Fibroblast of lung (primary cell): ENCODE data around the gene DCAF5. TPM values are rescaled to one million over a fixed set of nuclear protein-coding genes. Genes with fewer than 3 reads are reported as not detected.

ENCODE experiments used
- DNase-seq, 2 donors: peaks; one replicate each; pipeline versions ENCODE4 v3.0.0 to v3.0.0-alpha.2; 2010; ENCODE audit warnings: low read depth in 2 of 2
- H2AFZ ChIP-seq: 2 replicates; pipeline ENCODE4 v1.5.1; 2012; ENCODE audit warnings: low read length, control low read depth, inconsistent platforms
- H3K27ac ChIP-seq: 2 replicates; pipeline ENCODE4 v1.5.1; 2011; ENCODE audit warnings: low read length, control low read depth; ENCODE audit not compliant: insufficient read depth
- H3K27me3 ChIP-seq: 2 replicates; pipeline ENCODE4 v1.5.1; 2011; ENCODE audit warnings: mild to moderate bottlenecking, low read length; ENCODE audit not compliant: control insufficient read depth, insufficient read depth
- H3K36me3 ChIP-seq: 2 replicates; pipeline ENCODE4 v1.5.1; 2011; ENCODE audit warnings: low read length; ENCODE audit not compliant: control insufficient read depth, insufficient read depth
- H3K4me1 ChIP-seq: 2 replicates; pipeline ENCODE4 v1.5.1; 2011; ENCODE audit warnings: low read length; ENCODE audit not compliant: control insufficient read depth, insufficient read depth; ENCODE audit errors: extremely low read depth
- H3K4me2 ChIP-seq: 2 replicates; pipeline ENCODE4 v1.5.1; 2011; ENCODE audit warnings: low read length, control low read depth; ENCODE audit not compliant: insufficient read depth; ENCODE audit errors: extremely low read depth
- H3K4me3 ChIP-seq, 4 experiments: fragments of 200-600 bp in 1 of 4; sonication (generic) in 1 of 4; replicated peaks in 1 of 4; 2 replicates each; pipeline ENCODE4 v1.5.1; 2011 to 2016; ENCODE audit warnings: low read length in 4 of 4, low read depth in 3 of 4, mild to moderate bottlenecking in 3 of 4, control low read depth in 2 of 4, inconsistent platforms in 1 of 4, mixed read lengths in 1 of 4; ENCODE audit not compliant: insufficient read depth in 1 of 4; ENCODE audit errors: control extremely low read depth in 1 of 4
- H3K79me2 ChIP-seq: 2 replicates; pipeline ENCODE4 v1.5.1; 2012; ENCODE audit warnings: mild to moderate bottlenecking, low read length, inconsistent platforms; ENCODE audit not compliant: control insufficient read depth, insufficient read depth
- H3K9ac ChIP-seq: 2 replicates; pipeline ENCODE4 v1.5.1; 2011; ENCODE audit warnings: mild to moderate bottlenecking, low read length, control low read depth; ENCODE audit not compliant: insufficient read depth
- H3K9me3 ChIP-seq: 2 replicates; pipeline ENCODE4 v1.5.1; 2012; ENCODE audit warnings: low read depth, low read length; ENCODE audit not compliant: control insufficient read depth, insufficient read depth
- H4K20me1 ChIP-seq: 2 replicates; pipeline ENCODE4 v1.5.1; 2011; ENCODE audit warnings: low read length; ENCODE audit not compliant: control insufficient read depth, insufficient read depth; ENCODE audit errors: extremely low read depth
- EZH2 ChIP-seq: IDR thresholded peaks from 2 replicates; pipeline ENCODE4 v1.5.1; 2012; ENCODE audit warnings: low read length, control low read depth, mild to moderate bottlenecking; ENCODE audit errors: missing control alignments
- polyA plus RNA-seq, 2 donors: library from polyadenylated mRNA; depleted of rRNA in 1 of 2; stranded (reverse) in 1 of 2; unstranded in 1 of 2; fragments of >200 nt; gene quantifications; 2 replicates each; pipeline ENCODE4 v1.2.1, GENCODE V29; 2011 to 2012; ENCODE audit warnings: missing spikeins in 1 of 2
- total RNA-seq: library from RNA; depleted of rRNA; stranded (reverse); fragments of >200 nt; gene quantifications from 2 replicates; pipeline ENCODE4 v1.2.1, GENCODE V29; 2014
- TF ChIP-seq, protein P1 (sequence below), 2 donors: IDR thresholded peaks in 1 of 2; conservative IDR thresholded peaks in 1 of 2; 1 replicate in 1 of 2; 2 replicates in 1 of 2; pipeline ENCODE4 v1.5.1; 2011 to 2012; ENCODE audit warnings: low read length in 2 of 2, control low read depth in 1 of 2, inconsistent platforms in 1 of 2, low read depth in 1 of 2, mild to moderate bottlenecking in 1 of 2

Gene DCAF5
- total and polyA plus RNA-seq, 2 donors (not counting 1 experiment from before 2014, with no cell fraction given) = 16.8 to 31.8 TPM

DNA sequence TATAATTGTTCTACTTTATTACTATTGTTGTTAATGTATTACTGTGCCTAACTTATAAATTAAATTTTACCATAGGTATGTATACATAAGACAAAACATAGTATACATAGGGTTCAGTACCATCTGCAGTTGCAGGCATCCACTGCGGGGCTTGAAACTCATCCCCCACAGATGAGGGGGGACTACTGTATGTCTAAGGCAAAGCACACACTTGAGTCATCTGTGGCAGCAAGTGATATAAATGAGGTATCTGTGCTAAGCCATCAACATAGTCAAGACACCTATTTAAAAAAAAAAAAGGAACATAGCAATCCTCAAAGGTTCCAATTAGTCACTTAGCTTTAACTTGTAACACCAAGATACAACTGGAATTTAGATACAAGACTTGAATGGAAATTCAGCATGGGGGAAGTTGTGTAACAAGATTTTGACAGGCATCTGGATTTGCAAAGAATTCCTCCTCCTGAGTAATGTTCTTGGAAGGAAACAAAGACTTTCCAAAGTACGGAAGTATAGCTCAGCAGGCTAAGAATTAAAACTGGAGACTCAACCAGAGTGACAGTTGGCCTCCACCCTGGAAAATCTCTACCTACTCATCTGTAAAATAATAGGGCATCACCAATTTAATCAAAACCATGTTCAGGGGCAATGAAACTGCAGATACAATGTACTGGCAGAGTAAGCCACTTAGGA, 14.9 kb downstream of the DCAF5 start:
- DNase-seq = peak; percentile 72 to 89
- Histone ChIP-seq H3K27ac (no peak overlapping the region), H3K9ac (no peak overlapping the region), H3K4me2 (peak overlapping the region; percentile 65), H3K36me3 (no peaks in the 10 kb centered on the region), H4K20me1 (no peaks in the 10 kb centered on the region), H3K27me3 (no peaks in the 10 kb centered on the region), H3K4me1 (peaks cover 15% of the 10 kb centered on the region), H3K79me2 (peaks cover 21% of the 10 kb centered on the region), H3K4me3 (no peak overlapping the region), H3K9me3 (no peaks in the 10 kb centered on the region), H2AFZ (no peak overlapping the region)
- TF ChIP-seq, protein P1, sequence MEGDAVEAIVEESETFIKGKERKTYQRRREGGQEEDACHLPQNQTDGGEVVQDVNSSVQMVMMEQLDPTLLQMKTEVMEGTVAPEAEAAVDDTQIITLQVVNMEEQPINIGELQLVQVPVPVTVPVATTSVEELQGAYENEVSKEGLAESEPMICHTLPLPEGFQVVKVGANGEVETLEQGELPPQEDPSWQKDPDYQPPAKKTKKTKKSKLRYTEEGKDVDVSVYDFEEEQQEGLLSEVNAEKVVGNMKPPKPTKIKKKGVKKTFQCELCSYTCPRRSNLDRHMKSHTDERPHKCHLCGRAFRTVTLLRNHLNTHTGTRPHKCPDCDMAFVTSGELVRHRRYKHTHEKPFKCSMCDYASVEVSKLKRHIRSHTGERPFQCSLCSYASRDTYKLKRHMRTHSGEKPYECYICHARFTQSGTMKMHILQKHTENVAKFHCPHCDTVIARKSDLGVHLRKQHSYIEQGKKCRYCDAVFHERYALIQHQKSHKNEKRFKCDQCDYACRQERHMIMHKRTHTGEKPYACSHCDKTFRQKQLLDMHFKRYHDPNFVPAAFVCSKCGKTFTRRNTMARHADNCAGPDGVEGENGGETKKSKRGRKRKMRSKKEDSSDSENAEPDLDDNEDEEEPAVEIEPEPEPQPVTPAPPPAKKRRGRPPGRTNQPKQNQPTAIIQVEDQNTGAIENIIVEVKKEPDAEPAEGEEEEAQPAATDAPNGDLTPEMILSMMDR (conservative IDR thresholded peaks at IDR 0.05 in 1 of 2, IDR thresholded peaks at IDR 0.05 in 1 of 2; ENCODE audit: low read depth in 1 of 2, low read length in 2 of 2) = no peak
- TF ChIP-seq EZH2 = no peak

DNA sequence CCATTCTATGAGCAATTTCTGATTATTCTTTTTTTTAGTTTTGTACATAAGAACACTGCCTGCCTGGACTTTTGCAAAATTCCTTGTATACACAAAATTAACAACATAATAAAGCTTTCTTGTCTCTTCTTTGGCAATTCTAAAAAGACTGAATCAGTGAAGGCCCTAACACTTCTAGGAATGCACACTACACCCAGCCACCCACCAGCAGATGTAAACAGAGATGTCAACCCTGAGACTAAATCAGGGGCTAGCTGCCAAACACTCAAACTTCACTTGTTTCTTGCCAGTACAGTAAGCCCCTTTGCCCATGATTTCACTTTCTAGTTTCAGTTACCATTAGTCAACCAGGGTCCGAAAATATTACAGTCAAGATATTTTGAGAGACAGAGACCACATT, 15.5 kb downstream of the DCAF5 start:
- Histone ChIP-seq H3K79me2 (peaks cover 20% of the 10 kb centered on the region), H3K4me2 (peak overlapping the region; percentile 65), H4K20me1 (no peaks in the 10 kb centered on the region), H3K27ac (no peak overlapping the region), H3K9ac (no peak overlapping the region), H2AFZ (no peak overlapping the region), H3K4me1 (peaks cover 19% of the 10 kb centered on the region), H3K4me3 (no peak overlapping the region), H3K9me3 (no peaks in the 10 kb centered on the region), H3K36me3 (no peaks in the 10 kb centered on the region), H3K27me3 (no peaks in the 10 kb centered on the region)
- no peak for TF ChIP-seq EZH2
- TF ChIP-seq, protein P1 (conservative IDR thresholded peaks at IDR 0.05 in 1 of 2, IDR thresholded peaks at IDR 0.05 in 1 of 2; ENCODE audit: low read depth in 1 of 2, low read length in 2 of 2) = no peak
- DNase-seq = peak; percentile 31 to 56

DNA sequence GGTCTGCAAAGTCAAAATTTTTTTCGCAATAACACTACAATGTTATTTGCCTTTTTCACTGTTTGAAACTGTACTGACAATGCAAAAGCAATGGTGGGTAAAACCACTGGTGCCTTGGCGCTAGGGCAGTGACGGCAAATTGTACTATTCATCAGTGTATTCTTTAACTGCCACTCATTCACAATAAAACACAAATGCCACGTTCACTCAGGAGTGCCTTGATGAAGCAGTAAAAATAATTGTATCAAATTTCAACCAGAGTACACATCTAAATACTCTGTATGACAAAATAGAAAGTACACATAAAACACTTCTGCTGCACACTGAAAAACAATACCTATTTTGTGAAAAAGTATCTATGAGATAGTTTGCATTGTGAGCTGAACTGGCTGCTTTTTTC, 17.8 kb downstream of the DCAF5 start:
- DNase-seq = no peak
- no peak overlapping the region for H3K4me2 ChIP-seq
- H3K27ac ChIP-seq = no peak overlapping the region
- H3K9ac ChIP-seq = no peak overlapping the region
- peaks cover 21% of the 10 kb centered on the region for H3K79me2 ChIP-seq
- H3K4me1 ChIP-seq = peaks cover 19% of the 10 kb centered on the region
- no peaks in the 10 kb centered on the region for H4K20me1 ChIP-seq
- no peaks in the 10 kb centered on the region for H3K9me3 ChIP-seq
- TF ChIP-seq EZH2 = no peak
- TF ChIP-seq, protein P1 (conservative IDR thresholded peaks at IDR 0.05 in 1 of 2, IDR thresholded peaks at IDR 0.05 in 1 of 2; ENCODE audit: low read depth in 1 of 2, low read length in 2 of 2) = no peak
- no peak overlapping the region for H3K4me3 ChIP-seq
- H2AFZ ChIP-seq = no peak overlapping the region
- no peaks in the 10 kb centered on the region for H3K27me3 ChIP-seq
- no peaks in the 10 kb centered on the region for H3K36me3 ChIP-seq
